A549 (cell line): ENCODE measurements around the gene RNF175.
A peak's percentile ranks its signal among the peaks of the same experiment; 100 is the strongest.

ENCODE experiments used
- CBX8 ChIP-seq: fragments of 200-600 bp; sonication (generic); IDR thresholded peaks from 2 replicates; pipeline ENCODE4 v1.6.1; 2016
- JUNB ChIP-seq: fragments of >200 bp; sonication (Bioruptor Twin); formaldehyde crosslinking; IDR thresholded peaks from 2 replicates; pipeline ENCODE4 v1.6.1; 2016
- MAZ ChIP-seq: fragments of 150-350 bp; IDR thresholded peaks from 2 replicates; pipeline ENCODE4 v1.6.1; 2014; ENCODE audit warnings: antibody characterized with exemption, low read depth, low read length, borderline replicate concordance
- POLR2A ChIP-seq: IDR thresholded peaks from 2 replicates; pipeline ENCODE4 v1.6.1; 2012; ENCODE audit warnings: mild to moderate bottlenecking, low read length
- TF ChIP-seq, protein P1 (sequence below): fragments of 200-600 bp; sonication (generic); IDR thresholded peaks from 2 replicates; pipeline ENCODE4 v1.6.1; 2016; ENCODE audit warnings: antibody characterized with exemption, mild to moderate bottlenecking, moderate library complexity
- TF ChIP-seq, protein P2 (sequence below): IDR thresholded peaks from 2 replicates; pipeline ENCODE4 v1.6.1; 2012
- TF ChIP-seq, protein P3 (sequence below): fragments of >200 bp; sonication (Bioruptor Twin); formaldehyde crosslinking; IDR thresholded peaks from 3 replicates; pipeline ENCODE4 v1.5.1; 2016
- TF ChIP-seq, protein P4 (sequence below): fragments of >200 bp; sonication (Bioruptor Twin); formaldehyde crosslinking; IDR thresholded peaks from 3 replicates; pipeline ENCODE4 v1.6.1; 2016

DNA sequence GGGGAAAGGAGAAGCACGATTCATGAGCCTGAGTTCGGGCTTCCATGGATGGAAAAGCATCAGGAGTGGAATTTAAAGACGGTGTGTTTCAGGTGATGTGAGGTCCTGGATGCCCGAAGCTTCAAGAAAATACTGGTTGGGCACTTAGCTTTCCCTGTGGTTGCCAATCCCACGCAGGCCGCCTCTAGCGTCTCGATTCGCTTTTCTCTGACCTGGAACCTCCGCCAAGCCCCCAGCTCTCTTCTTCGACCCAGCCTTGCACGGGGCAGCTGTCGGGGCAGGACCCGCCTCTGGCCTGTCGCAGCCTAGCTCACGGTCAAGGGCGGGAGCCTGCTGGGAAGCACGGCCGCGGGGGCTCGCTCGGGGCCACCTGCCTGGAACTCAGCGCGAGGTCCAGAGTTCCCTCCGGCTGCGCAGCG, 76.1 kb downstream of the RNF175 start:
- TF ChIP-seq, protein P1, sequence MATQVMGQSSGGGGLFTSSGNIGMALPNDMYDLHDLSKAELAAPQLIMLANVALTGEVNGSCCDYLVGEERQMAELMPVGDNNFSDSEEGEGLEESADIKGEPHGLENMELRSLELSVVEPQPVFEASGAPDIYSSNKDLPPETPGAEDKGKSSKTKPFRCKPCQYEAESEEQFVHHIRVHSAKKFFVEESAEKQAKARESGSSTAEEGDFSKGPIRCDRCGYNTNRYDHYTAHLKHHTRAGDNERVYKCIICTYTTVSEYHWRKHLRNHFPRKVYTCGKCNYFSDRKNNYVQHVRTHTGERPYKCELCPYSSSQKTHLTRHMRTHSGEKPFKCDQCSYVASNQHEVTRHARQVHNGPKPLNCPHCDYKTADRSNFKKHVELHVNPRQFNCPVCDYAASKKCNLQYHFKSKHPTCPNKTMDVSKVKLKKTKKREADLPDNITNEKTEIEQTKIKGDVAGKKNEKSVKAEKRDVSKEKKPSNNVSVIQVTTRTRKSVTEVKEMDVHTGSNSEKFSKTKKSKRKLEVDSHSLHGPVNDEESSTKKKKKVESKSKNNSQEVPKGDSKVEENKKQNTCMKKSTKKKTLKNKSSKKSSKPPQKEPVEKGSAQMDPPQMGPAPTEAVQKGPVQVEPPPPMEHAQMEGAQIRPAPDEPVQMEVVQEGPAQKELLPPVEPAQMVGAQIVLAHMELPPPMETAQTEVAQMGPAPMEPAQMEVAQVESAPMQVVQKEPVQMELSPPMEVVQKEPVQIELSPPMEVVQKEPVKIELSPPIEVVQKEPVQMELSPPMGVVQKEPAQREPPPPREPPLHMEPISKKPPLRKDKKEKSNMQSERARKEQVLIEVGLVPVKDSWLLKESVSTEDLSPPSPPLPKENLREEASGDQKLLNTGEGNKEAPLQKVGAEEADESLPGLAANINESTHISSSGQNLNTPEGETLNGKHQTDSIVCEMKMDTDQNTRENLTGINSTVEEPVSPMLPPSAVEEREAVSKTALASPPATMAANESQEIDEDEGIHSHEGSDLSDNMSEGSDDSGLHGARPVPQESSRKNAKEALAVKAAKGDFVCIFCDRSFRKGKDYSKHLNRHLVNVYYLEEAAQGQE = no peak
- TF ChIP-seq, protein P2, sequence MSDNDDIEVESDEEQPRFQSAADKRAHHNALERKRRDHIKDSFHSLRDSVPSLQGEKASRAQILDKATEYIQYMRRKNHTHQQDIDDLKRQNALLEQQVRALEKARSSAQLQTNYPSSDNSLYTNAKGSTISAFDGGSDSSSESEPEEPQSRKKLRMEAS = peak; percentile 23; the same call in 1 of the 2 replicates
- TF ChIP-seq MAZ (no peak), POLR2A (no peak), CBX8 (no peak), JUNB (no peak)
- TF ChIP-seq, protein P3, sequence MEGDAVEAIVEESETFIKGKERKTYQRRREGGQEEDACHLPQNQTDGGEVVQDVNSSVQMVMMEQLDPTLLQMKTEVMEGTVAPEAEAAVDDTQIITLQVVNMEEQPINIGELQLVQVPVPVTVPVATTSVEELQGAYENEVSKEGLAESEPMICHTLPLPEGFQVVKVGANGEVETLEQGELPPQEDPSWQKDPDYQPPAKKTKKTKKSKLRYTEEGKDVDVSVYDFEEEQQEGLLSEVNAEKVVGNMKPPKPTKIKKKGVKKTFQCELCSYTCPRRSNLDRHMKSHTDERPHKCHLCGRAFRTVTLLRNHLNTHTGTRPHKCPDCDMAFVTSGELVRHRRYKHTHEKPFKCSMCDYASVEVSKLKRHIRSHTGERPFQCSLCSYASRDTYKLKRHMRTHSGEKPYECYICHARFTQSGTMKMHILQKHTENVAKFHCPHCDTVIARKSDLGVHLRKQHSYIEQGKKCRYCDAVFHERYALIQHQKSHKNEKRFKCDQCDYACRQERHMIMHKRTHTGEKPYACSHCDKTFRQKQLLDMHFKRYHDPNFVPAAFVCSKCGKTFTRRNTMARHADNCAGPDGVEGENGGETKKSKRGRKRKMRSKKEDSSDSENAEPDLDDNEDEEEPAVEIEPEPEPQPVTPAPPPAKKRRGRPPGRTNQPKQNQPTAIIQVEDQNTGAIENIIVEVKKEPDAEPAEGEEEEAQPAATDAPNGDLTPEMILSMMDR = no peak
- TF ChIP-seq, protein P4, sequence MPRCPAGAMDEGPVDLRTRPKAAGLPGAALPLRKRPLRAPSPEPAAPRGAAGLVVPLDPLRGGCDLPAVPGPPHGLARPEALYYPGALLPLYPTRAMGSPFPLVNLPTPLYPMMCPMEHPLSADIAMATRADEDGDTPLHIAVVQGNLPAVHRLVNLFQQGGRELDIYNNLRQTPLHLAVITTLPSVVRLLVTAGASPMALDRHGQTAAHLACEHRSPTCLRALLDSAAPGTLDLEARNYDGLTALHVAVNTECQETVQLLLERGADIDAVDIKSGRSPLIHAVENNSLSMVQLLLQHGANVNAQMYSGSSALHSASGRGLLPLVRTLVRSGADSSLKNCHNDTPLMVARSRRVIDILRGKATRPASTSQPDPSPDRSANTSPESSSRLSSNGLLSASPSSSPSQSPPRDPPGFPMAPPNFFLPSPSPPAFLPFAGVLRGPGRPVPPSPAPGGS = no peak
